ENCODE measurements around the gene ZXDC.

DNA sequence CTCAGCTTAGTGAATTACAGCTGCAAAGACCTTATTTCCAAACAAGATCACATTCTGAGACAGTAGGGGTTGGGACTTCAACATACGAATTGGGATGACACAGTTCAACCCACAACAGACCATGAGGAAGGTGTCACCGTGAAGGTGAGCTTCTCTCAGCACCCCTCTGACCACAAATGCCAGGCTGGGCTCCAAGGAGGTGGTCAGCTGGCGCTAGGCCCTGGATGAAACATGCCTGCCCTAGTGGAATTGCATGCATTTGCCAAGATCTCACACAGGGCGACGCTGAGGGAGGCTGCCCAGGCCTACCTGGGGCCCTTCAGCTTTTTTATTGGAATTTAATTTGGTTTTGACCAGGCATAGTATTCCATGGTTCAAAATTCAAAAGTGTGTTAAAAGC is 79.2 kb downstream of the ZXDC start:
- TF ChIP-seq EZH2 (IDR thresholded peaks at IDR 0.05; ENCODE audit: insufficient read depth, poor library complexity, severe bottlenecking) (no peak), EZH2phosphoT487 (IDR thresholded peaks at IDR 0.05; ENCODE audit: insufficient read depth, low read depth) (no peak)
